Endothelial cell of umbilical vein (primary cell): ENCODE measurements around the gene MTFP1. TPM values are rescaled to one million over a fixed set of nuclear protein-coding genes. Genes with fewer than 3 reads are reported as not detected.
A peak's percentile ranks its signal among the peaks of the same experiment; 100 is the strongest.

Experiments
- BruUV-seq: library from RNA; stranded (reverse); fragments of 400-500 nt; replicated peaks from 2 replicates; lab custom pipeline; 2021; lab: Mats Ljungman, UMichigan
- CTCF ChIA-PET: fragments of 300-600, 350-600 bp; sonication (Branson Sonifier 250); formaldehyde crosslinking; loops from one replicate; lab custom pipeline; 2021; ENCODE audit warnings: antibody characterized with exemption, inconsistent platforms; lab: Charles Lee
- POLR2A ChIA-PET: fragments of 300-600, 350-600 bp; sonication (Branson Sonifier 250); formaldehyde crosslinking; loops from one replicate; lab custom pipeline; 2021; ENCODE audit warnings: antibody characterized with exemption, inconsistent platforms; lab: Charles Lee
- DNase-seq: peaks from one replicate; pipeline ENCODE4 v3.0.0-alpha.2; 2011; ENCODE audit warnings: low read depth, low spot score
- FAIRE-seq: peaks from 2 replicates; lab custom pipeline; 2011; peaks lifted over from hg19 to GRCh38; lab: Jason Lieb, UNC
- H2AFZ ChIP-seq: 2 replicates; pipeline ENCODE4 v1.6.0; 2012; ENCODE audit warnings: low read depth, low read length, control low read depth, inconsistent platforms
- H3K27ac ChIP-seq: 2 replicates; pipeline ENCODE4 v1.5.1; 2011; ENCODE audit warnings: low read depth, mild to moderate bottlenecking, control low read depth, low read length, moderate library complexity; ENCODE audit not compliant: insufficient read depth
- H3K27me3 ChIP-seq, 2 experiments: 2 replicates each; pipeline versions ENCODE4 v1.6.0 to v1.6.1; 2011; ENCODE audit warnings: low read length in 2 of 2, mixed read lengths in 1 of 2; ENCODE audit not compliant: control insufficient read depth in 2 of 2, insufficient read depth in 2 of 2
- H3K36me3 ChIP-seq, 2 experiments: 2 replicates in 1 of 2; 3 replicates in 1 of 2; pipeline ENCODE4 v1.5.1; 2011; ENCODE audit warnings: low read length in 2 of 2, mild to moderate bottlenecking in 1 of 2, moderate library complexity in 1 of 2; ENCODE audit not compliant: control insufficient read depth in 2 of 2, insufficient read depth in 2 of 2; ENCODE audit errors: extremely low read depth in 1 of 2
- H3K4me1 ChIP-seq: 3 replicates; pipeline ENCODE4 v1.5.1; 2011; ENCODE audit warnings: mild to moderate bottlenecking, low read length; ENCODE audit not compliant: control insufficient read depth, insufficient read depth; ENCODE audit errors: extremely low read depth
- H3K4me2 ChIP-seq: 2 replicates; pipeline ENCODE4 v1.6.1; 2011; ENCODE audit warnings: low read length, control low read depth, mixed read lengths; ENCODE audit not compliant: insufficient read depth
- H3K4me3 ChIP-seq, 3 experiments: fragments of 200-600 bp in 1 of 3; sonication (generic), shearing (Covaris generic) in 1 of 3; replicated peaks in 1 of 3; 2 replicates each; pipeline ENCODE4 v1.5.1; 2011 to 2016; ENCODE audit warnings: control low read depth in 3 of 3, low read length in 3 of 3, mild to moderate bottlenecking in 2 of 3, inconsistent platforms in 1 of 3, low read depth in 1 of 3, moderate library complexity in 1 of 3; ENCODE audit not compliant: insufficient read depth in 1 of 3
- H3K79me2 ChIP-seq: 2 replicates; pipeline ENCODE4 v1.6.0; 2012; ENCODE audit warnings: low read length, inconsistent platforms; ENCODE audit not compliant: control insufficient read depth, insufficient read depth
- H3K9ac ChIP-seq: replicated peaks from 2 replicates; pipeline ENCODE3; 2011; ENCODE audit warnings: low read length, control low read depth; ENCODE audit not compliant: insufficient read depth; ENCODE audit errors: extremely low read depth
- H3K9me1 ChIP-seq: replicated peaks from 3 replicates; pipeline ENCODE4 v1.6.0; 2011; ENCODE audit warnings: mild to moderate bottlenecking, low read length; ENCODE audit not compliant: control insufficient read depth, insufficient read depth; ENCODE audit errors: extremely low read depth
- H3K9me3 ChIP-seq: replicated peaks from 2 replicates; pipeline ENCODE4 v1.5.1; 2012; ENCODE audit warnings: low read length, inconsistent platforms; ENCODE audit not compliant: control insufficient read depth, insufficient read depth
- H4K20me1 ChIP-seq: replicated peaks from 2 replicates; pipeline ENCODE3; 2011; ENCODE audit warnings: mild to moderate bottlenecking, low read length; ENCODE audit not compliant: control insufficient read depth, insufficient read depth; ENCODE audit errors: extremely low read depth
- EZH2 ChIP-seq: IDR thresholded peaks from 2 replicates; pipeline ENCODE4 v1.6.1; 2012; ENCODE audit warnings: borderline replicate concordance, low read depth, mild to moderate bottlenecking, moderate library complexity, low read length, inconsistent platforms; ENCODE audit not compliant: severe bottlenecking
- FOS ChIP-seq: IDR thresholded peaks from 2 replicates; pipeline ENCODE4 v1.6.1; 2011; ENCODE audit warnings: mild to moderate bottlenecking, low read length, moderate library complexity, borderline replicate concordance; ENCODE audit not compliant: insufficient read depth
- GATA2 ChIP-seq: IDR thresholded peaks from 2 replicates; pipeline ENCODE4 v1.7.0; 2011; ENCODE audit warnings: low read depth, mild to moderate bottlenecking, moderate library complexity, mixed read lengths, low read length; ENCODE audit not compliant: insufficient read length, insufficient read depth
- dilution Hi-C: fragments of 300-500 bp; cut with MboI; formaldehyde crosslinking; loops from one replicate; pipeline ENCODE4 v1.15.0; 2019; ENCODE audit warnings: low sequenced_read_pairs; ENCODE audit not compliant: extremely low pct_ligation_motif_present
- intact Hi-C: fragments of 100-400 bp; cut with micrococcal nuclease; formaldehyde crosslinking; loops from one replicate; pipeline ENCODE4 v1.10.0; 2022
- polyA plus RNA-seq, 4 experiments: library from polyadenylated mRNA; depleted of rRNA in 3 of 4; stranded (reverse) in 3 of 4; unstranded in 1 of 4; fragments of >200 nt; gene quantifications; 2 replicates each; pipeline versions ENCODE4 v1.2.1 to v1.2.3, GENCODE V29; 2011 to 2012; ENCODE audit warnings: missing spikeins in 1 of 4
- total RNA-seq: library from RNA; stranded (reverse); gene quantifications from 2 replicates; pipeline ENCODE4 v1.2.3, GENCODE V29; 2021
- TF ChIP-seq, protein P1 (sequence below), 2 donors: IDR thresholded peaks; 1 replicate in 1 of 2; 2 replicates in 1 of 2; pipeline ENCODE4 v1.5.1; 2011; ENCODE audit warnings: low read length in 2 of 2, mild to moderate bottlenecking in 2 of 2, moderate library complexity in 2 of 2, control low read depth in 1 of 2, inconsistent platforms in 1 of 2, low read depth in 1 of 2; ENCODE audit not compliant: insufficient read depth in 1 of 2; ENCODE audit errors: extremely low read depth in 1 of 2

The MTFP1 gene
- total and polyA plus RNA-seq, 2 donors (not counting 3 experiments of a cell fraction or from before 2014, with no cell fraction given) = 30.3 to 41.9 TPM

DNA sequence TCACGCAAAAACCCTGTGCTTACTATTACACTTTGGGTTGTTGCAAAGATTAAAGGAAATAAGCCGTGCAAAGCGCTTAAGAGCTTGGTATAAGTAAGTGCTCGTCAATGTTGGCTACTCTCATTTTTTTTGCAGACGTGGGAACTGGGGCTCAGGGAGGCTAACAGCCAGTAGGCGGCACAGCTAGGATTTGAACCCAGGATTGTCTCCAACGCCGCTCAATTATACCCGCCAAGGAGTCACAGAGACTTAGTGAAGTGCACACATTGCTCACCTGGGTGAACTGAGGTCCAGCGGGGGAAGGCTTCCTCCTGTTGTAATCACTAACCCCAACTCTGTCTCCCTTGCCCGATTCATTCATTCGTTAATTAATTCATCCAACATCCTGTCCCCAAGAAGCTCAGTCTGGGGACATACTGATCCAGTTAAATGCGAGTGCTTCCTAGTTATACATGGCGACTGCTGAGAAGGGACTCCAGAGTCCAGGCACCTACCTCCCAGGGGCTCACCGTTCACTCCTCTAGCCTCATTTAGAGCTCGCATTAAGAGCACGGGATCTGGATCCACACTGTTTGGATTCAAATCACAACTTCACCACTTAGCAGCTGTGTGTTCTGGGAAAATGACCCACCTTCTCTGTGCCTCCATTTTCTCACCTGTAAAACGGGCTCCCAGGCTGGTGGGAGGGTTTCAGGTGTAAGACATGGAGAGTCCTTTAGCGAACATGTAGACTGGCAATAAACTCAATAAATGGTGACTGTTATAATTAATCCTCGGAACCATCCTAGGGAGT lies 838 bp upstream of the MTFP1 start:
- peaks cover 57% of the 10 kb centered on the region for H3K4me1 ChIP-seq
- dilution Hi-C loops = no loop called here
- TF ChIP-seq, protein P1, sequence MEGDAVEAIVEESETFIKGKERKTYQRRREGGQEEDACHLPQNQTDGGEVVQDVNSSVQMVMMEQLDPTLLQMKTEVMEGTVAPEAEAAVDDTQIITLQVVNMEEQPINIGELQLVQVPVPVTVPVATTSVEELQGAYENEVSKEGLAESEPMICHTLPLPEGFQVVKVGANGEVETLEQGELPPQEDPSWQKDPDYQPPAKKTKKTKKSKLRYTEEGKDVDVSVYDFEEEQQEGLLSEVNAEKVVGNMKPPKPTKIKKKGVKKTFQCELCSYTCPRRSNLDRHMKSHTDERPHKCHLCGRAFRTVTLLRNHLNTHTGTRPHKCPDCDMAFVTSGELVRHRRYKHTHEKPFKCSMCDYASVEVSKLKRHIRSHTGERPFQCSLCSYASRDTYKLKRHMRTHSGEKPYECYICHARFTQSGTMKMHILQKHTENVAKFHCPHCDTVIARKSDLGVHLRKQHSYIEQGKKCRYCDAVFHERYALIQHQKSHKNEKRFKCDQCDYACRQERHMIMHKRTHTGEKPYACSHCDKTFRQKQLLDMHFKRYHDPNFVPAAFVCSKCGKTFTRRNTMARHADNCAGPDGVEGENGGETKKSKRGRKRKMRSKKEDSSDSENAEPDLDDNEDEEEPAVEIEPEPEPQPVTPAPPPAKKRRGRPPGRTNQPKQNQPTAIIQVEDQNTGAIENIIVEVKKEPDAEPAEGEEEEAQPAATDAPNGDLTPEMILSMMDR (IDR thresholded peaks at IDR 0.05; ENCODE audit: extremely low read depth in 1 of 2, insufficient read depth in 1 of 2, low read depth in 1 of 2, low read length in 2 of 2) = peak in 1 of 2 donors; percentile 5
- TF ChIP-seq FOS = no peak

DNA sequence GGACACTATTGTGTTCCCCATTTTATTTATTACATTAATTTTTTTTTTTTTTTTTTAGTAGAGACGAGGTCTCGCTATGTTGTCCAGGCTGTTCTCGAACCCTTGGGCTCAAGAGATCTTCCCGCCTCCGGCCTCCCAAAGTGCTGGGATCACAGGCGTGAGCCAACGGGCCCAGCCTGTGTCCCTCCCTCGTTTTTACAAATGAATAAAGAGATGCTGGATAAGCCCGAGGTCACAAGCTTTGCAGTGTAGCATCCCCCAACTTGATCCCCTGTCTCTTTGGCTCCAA lies 297 bp upstream of the MTFP1 start:
- H3K9me1 ChIP-seq = no peaks in the 10 kb centered on the region
- peak overlapping the region; percentile 63 for H2AFZ ChIP-seq
- H3K4me2 ChIP-seq = peak overlapping the region; percentile 8
- CTCF ChIA-PET = interaction anchor here (0.9 to 4.9 kb wide), 10 partner anchors 9 to 162 kb away, joined by 3 to 58 read pairs (median 22); partner anchors contain the start of genes RNF215 and SEC14L2
- H3K9ac ChIP-seq = peak overlapping the region; percentile 66
- no peak for DNase-seq
- no peaks in the 10 kb centered on the region for H4K20me1 ChIP-seq
- peaks cover 51% of the 10 kb centered on the region for H3K4me1 ChIP-seq
- peak overlapping the region; percentile 37 to 64 (median 56) for H3K4me3 ChIP-seq
- no peaks in the 10 kb centered on the region for H3K27me3 ChIP-seq
- peaks cover 2% of the 10 kb centered on the region for H3K79me2 ChIP-seq
- peak overlapping the region; percentile 61 for H3K27ac ChIP-seq
- no peaks in the 10 kb centered on the region for H3K9me3 ChIP-seq
- no peak for FAIRE-seq
- POLR2A ChIA-PET = interaction anchor here (1.6 kb wide), 1 partner anchor 31 kb away, joined by 5 read pairs; no protein-coding TSS in a partner anchor
- peaks cover 0 to 7% of the 10 kb centered on the region in 2 experiments for H3K36me3 ChIP-seq
- no TSS peak for BruUV-seq
- intact Hi-C loops (loop anchor here (10.0 kb wide), 2 partner anchors 180 to 1040 kb away; partner anchors contain the start of genes AP1B1 and TCN2), dilution Hi-C loops (no loop called here)
- TF ChIP-seq EZH2 (no peak), GATA2 (no peak)
- TF ChIP-seq, protein P1 (IDR thresholded peaks at IDR 0.05; ENCODE audit: extremely low read depth in 1 of 2, insufficient read depth in 1 of 2, low read depth in 1 of 2, low read length in 2 of 2) = no peak

More for the DNA sequence above, 838 bp upstream of the MTFP1 start:
- Histone ChIP-seq H3K9ac (peak overlapping the region; percentile 66), H3K4me2 (peak overlapping the region; percentile 8), H3K27me3 (no peaks in the 10 kb centered on the region), H2AFZ (peak overlapping the region; percentile 12), H3K36me3 (peaks cover 0 to 7% of the 10 kb centered on the region in 2 experiments), H3K27ac (peak overlapping the region; percentile 61), H4K20me1 (no peaks in the 10 kb centered on the region), H3K4me3 (peak overlapping the region; percentile 2 to 37 (median 28)), H3K79me2 (peaks cover 2% of the 10 kb centered on the region), H3K9me3 (no peaks in the 10 kb centered on the region), H3K9me1 (no peaks in the 10 kb centered on the region)
- CTCF ChIA-PET = interaction anchor here (0.7 to 4.9 kb wide), 15 partner anchors 9 to 330 kb away, joined by 3 to 58 read pairs (median 10); partner anchors contain the start of genes RNF215 and SEC14L2
- no TSS peak for BruUV-seq
- DNase-seq = no peak
- peak; percentile 28 for FAIRE-seq
- POLR2A ChIA-PET = interaction anchor here (1.1 to 1.6 kb wide), 4 partner anchors 20 to 137 kb away, joined by 4 to 5 read pairs (median 4); partner anchors contain the start of gene SEC14L2
- intact Hi-C loops = loop anchor here (10.0 kb wide), 2 partner anchors 180 to 1040 kb away; partner anchors contain the start of genes AP1B1 and TCN2
